ENCODE results near the gene EP400.

The EP400 gene

DNA sequence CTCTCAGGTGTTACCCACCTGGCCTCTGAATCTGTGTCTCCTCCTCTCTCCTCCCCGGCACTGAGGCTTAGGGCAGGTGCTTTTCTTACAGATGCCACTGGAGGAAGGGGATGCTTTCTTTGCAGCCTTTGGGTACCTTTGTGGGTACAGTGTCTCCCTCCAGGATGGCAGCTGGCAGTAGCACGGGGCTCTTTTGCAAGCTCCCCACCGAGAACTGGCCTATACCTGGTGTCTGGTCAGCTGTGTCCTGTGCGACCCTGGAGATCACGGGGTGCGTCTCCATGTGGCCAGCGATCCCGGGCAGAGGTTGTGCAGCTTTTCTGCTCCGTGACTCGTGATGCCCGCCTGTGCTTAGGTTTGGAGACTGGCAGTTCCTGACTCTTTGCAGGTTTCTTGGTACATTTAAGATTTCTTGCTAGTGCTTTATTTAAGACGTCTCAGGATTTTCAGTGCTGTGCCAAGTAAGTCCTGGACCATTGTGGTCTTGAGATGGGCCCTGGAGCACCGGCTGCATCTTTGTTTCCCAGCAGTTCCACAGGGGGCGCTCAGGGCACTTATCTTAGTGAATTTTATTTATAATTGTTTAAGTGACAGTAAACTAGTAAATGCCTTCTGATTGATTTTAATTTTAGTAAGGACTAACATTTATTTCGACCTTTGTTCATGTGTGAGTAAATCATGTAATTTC lies 125.4 kb downstream of the EP400 start:
- TF ChIP-seq, protein P1, sequence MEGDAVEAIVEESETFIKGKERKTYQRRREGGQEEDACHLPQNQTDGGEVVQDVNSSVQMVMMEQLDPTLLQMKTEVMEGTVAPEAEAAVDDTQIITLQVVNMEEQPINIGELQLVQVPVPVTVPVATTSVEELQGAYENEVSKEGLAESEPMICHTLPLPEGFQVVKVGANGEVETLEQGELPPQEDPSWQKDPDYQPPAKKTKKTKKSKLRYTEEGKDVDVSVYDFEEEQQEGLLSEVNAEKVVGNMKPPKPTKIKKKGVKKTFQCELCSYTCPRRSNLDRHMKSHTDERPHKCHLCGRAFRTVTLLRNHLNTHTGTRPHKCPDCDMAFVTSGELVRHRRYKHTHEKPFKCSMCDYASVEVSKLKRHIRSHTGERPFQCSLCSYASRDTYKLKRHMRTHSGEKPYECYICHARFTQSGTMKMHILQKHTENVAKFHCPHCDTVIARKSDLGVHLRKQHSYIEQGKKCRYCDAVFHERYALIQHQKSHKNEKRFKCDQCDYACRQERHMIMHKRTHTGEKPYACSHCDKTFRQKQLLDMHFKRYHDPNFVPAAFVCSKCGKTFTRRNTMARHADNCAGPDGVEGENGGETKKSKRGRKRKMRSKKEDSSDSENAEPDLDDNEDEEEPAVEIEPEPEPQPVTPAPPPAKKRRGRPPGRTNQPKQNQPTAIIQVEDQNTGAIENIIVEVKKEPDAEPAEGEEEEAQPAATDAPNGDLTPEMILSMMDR (IDR thresholded peaks at IDR 0.05; ENCODE audit: low read depth, low read length), result no peak
- no peak overlapping the region for H3K4me3 ChIP-seq (ENCODE audit: low read depth, low read length)

DNA sequence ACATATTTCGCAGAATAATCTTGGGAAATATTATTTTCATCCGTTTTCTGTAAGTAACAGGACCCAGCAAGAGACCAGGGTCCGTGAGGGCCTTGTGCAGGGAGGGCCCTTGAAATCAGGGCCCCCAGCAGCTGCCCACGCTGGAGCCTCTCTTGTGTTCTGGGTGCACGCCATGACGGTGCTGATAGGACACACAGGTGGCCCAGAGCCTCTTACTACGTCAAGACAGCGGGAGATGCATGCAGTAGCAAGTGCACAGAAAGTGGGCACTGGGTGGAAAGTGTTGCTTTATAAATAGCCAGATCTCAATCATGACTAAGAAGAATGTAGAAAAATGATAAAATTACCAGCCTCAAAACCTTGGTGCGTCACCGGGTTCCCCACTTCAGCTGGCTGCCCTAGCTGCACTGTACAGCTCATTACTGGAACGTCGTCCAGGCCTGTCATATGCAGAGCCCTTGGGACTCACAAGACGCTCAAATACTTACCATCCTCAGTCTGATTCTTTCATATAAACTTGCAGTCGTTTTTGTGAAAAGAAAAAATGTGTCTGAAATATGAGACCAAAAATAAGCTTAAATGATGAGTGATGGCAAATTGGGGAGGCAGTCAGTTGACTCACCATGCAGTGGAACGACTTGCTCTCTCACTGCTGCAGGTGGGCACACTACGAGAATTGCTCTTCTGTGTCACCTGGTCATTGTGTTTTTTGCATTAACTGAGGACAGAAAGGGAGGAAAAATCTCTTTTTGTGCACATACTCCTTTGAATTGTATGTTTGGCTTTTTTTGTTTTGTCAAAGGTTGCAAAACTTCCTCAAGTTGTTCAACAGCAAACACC lies 126.2 kb downstream of the EP400 start:
- TF ChIP-seq, protein P1 (IDR thresholded peaks at IDR 0.05; ENCODE audit: low read depth, low read length), result no peak
- H3K4me3 ChIP-seq (ENCODE audit: low read depth, low read length), result no peak overlapping the region

DNA sequence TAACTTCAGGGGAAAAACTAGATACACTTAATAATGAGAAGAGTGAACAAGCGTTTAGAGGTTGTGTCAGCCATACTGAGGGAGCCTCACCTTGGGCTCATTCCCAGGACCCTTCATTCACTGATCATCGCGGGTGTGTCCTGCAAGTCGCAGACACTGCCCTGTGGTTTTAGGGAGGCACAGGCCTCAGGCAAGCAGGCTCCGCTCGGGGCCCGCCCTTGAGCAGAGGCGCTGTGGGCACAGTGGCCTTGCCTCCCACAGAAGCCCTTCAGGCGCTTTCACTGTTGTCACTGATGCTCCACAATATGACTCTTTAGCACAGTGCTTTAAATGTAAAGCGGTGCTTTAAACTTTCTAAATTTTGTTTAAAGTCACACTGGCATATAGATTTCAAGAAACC lies 127.0 kb downstream of the EP400 start:
- TF ChIP-seq, protein P1 (IDR thresholded peaks at IDR 0.05; ENCODE audit: low read depth, low read length), result no peak
- no peak overlapping the region for H3K4me3 ChIP-seq (ENCODE audit: low read depth, low read length)

DNA sequence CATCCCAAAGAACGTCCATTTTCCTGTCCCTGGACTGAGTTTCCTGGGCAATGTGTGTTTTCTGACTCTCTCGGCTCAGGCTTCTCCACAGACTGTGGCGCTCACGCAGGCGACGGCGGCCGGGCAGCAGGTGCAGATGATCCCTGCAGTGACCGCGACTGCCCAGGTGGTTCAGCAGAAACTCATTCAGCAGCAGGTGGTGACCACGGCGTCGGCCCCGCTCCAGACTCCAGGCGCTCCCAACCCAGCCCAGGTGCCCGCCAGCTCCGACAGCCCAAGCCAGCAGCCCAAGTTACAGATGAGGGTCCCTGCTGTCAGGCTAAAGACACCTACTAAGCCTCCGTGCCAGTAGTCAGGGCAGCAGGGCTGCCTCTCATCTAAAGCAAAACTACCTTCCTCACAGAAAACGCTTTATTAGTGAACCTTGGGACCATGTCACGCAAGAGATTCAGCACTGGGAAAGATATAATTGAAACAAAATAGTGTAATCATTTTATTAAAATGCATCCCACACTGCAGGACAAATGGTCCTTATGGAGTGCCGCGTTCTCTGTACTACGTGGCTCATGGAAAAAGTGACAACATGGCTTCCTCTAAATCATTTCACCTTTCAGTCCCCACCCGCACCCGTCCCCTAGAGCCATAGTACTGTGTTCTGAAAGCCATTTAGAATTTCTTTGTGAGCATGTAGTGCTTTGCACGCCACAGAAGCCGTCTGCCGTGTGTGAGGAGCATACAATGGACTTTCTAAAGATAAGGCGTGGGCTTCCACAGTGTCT lies 127.8 kb downstream of the EP400 start:
- TF ChIP-seq, protein P1 (IDR thresholded peaks at IDR 0.05; ENCODE audit: low read depth, low read length), result no peak
- no peak overlapping the region for H3K4me3 ChIP-seq (ENCODE audit: low read depth, low read length)

DNA sequence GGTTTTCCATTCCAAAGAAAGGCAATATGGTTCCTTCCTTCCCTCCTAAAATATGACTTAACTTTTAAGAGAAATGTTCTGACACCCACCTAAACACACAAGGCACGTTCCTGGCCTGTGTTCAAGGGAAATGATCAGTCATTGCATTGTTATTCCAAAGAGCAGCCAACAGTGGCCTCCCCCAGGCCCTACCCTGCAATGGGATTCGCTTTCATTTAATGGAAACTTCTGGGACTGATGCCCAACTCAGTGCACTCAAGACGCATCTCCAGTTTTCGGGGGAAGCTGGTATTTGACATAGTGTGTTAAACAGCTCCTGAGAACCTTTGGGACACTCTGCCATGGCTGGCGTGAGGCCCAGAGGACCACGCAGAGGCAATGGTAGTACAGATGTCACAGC lies 128.4 kb downstream of the EP400 start:
- no peak overlapping the region for H3K4me3 ChIP-seq (ENCODE audit: low read depth, low read length)

DNA sequence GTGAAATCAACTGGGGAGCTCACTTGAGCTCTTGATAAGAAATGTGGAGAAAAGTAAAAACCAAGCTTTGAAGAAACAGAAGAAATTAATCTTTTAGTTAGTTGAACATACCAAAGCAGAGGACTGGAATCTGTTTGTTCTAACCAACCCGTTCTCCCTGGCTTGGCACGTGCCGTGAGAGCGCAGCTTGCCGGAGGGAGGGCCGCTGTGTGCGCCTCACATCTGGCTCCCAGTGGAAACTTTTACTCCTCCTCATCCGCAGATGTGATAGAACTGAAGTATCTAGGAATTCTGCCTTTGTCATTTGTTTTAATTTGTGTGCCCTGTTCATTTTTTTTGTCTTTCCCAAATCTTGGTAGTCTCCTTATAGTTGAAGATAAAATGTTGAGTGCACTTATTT lies 129.5 kb downstream of the EP400 start:
- TF ChIP-seq, protein P1 (IDR thresholded peaks at IDR 0.05; ENCODE audit: low read depth, low read length), result no peak
- H3K4me3 ChIP-seq (ENCODE audit: low read depth, low read length), result no peak overlapping the region

More for the DNA sequence above, 128.4 kb downstream of the EP400 start:
- TF ChIP-seq, protein P1 (IDR thresholded peaks at IDR 0.05; ENCODE audit: low read depth, low read length), result no peak

Data from WI38 (cell line).